ENCODE data around the gene DGKZ. TPM values are rescaled to one million over a fixed set of nuclear protein-coding genes. Genes with fewer than 3 reads are reported as not detected.

Gene DGKZ
- total and polyA plus RNA-seq, 2 of the 13 experiments (the other 11 are each of a cell fraction or from before 2014, with no cell fraction given), result 15.8 to 20.7 TPM

- TF ChIP-seq ZNF574 (CRISPR knock-in tag; IDR thresholded peaks at IDR 0.05) (peak; percentile 80), MTERF4 (CRISPR knock-in tag; IDR thresholded peaks at IDR 0.05) (no peak), JUND (CRISPR knock-in tag; IDR thresholded peaks at IDR 0.05) (no peak), AGO2 (optimal IDR thresholded peaks at IDR 0.05; ENCODE audit: low read depth, low read length) (peak; percentile 37), RAD21 (CRISPR knock-in tag; IDR thresholded peaks at IDR 0.05) (peak; percentile 34; the same call in 1 of the 2 replicates), ZBTB34 (CRISPR knock-in tag; IDR thresholded peaks at IDR 0.05) (no peak)
These were observed 5.0 kb downstream of the DGKZ start (continued) for GRCh38 chr11:46352063-46352841.

- no peak overlapping the region for H3K4me2 ChIP-seq (ENCODE audit: low read depth, low read length)
- WGBS (ENCODE audit: low lambda C conversion rate), result 95% methylated on average over 8 of the region's 9 CpGs
- no TSS peak for BruUV-seq (replicated peaks)
- ATAC-seq, result no peak
- intact Hi-C loops (cut with micrococcal nuclease; ENCODE audit: unreplicated experiment), result no loop called here
- ChIA-PET POLR2A (interaction anchor here (1.3 kb wide), 1 partner anchor 110 kb away, joined by 5 read pairs; no protein-coding TSS in a partner anchor), CTCF (ENCODE audit: low intra/inter-chr PET ratio, low total read pairs) (no interaction called here)
- no peaks in the 10 kb centered on the region for H4K20me1 ChIP-seq (ENCODE audit: insufficient read depth, low read length)
- no peak overlapping the region for H3K27ac ChIP-seq (ENCODE audit: extremely low read length, insufficient read depth, low read length)
- peaks cover 2% of the 10 kb centered on the region for H3K79me2 ChIP-seq (ENCODE audit: insufficient read depth, low read length)
- H3K36me3 ChIP-seq (replicated peaks in 1 of 2; ENCODE audit: control insufficient read depth in 1 of 2, insufficient read depth in 2 of 2, low read length in 2 of 2), result 0 out of 5 replicates have a peak, but pooled peaks cover 0 to 11% of the 10 kb centered on the region in 2 experiments
- DNase-seq (ENCODE audit: low spot score), result no peak
- FAIRE-seq, result no peak
- no peaks in the 10 kb centered on the region for H3K9me3 ChIP-seq (ENCODE audit: low read length)
- H3K4me3 ChIP-seq (replicated peaks in 1 of 3; ENCODE audit: insufficient read depth in 1 of 3, low read depth in 2 of 3, low read length in 3 of 3), result no peak overlapping the region
- peaks cover 39% of the 10 kb centered on the region for H3K4me1 ChIP-seq (ENCODE audit: insufficient read depth, low read length)
- TF ChIP-seq ZNF652 (CRISPR knock-in tag; IDR thresholded peaks at IDR 0.05; ENCODE audit: borderline replicate concordance, low read depth), result peak; percentile 45; the same call in 1 of the 2 replicates
- no peak for TF ChIP-seq ZNF446 (CRISPR knock-in tag; IDR thresholded peaks at IDR 0.05)
- TF ChIP-seq ZNF276 (CRISPR knock-in tag; IDR thresholded peaks at IDR 0.05; ENCODE audit: low read depth), result no peak
- no peak overlapping the region for H3K9ac ChIP-seq (ENCODE audit: insufficient read depth, low read depth, low read length)
- in situ Hi-C loops (cut with HindIII; ENCODE audit: extremely low pct_ligation_motif_present, low pct_unique_long_range_greater_than_20kb), result no loop called here
- no peaks in the 10 kb centered on the region for H3K27me3 ChIP-seq (ENCODE audit: control insufficient read depth in 1 of 2, insufficient read depth in 2 of 2, low read length in 2 of 2)
- no peak overlapping the region for H2AFZ ChIP-seq (ENCODE audit: low read length)
These were observed 6.4 kb downstream of the DGKZ start for GRCh38 chr11:46353698-46354097.

All from HepG2 (cell line).